Thoracic aorta (tissue), 2 donors: ENCODE measurements around the gene STAMBPL1. TPM values are rescaled to one million over a fixed set of nuclear protein-coding genes. Genes with fewer than 3 reads are reported as not detected.

ENCODE experiments used
- ATAC-seq: fragments of 150-250 bp; one replicate; pipeline ENCODE4 v1.8.0; 2017; ENCODE audit warnings: low read depth; ENCODE audit not compliant: insufficient number of reproducible peaks, low FRiP score
- DNase-seq: peaks from one replicate; pipeline ENCODE4 v3.0.0-alpha.2; 2020; ENCODE audit warnings: low spot score
- H3K27ac ChIP-seq, 2 donors: fragments of 200-600 bp; sonication (generic); 1 replicate in 1 of 2; 2 replicates in 1 of 2; pipeline ENCODE4 v1.5.1; 2016; ENCODE audit warnings: mild to moderate bottlenecking in 2 of 2, moderate library complexity in 2 of 2
- H3K27me3 ChIP-seq: fragments of 200-600 bp; sonication (generic); replicated peaks from 2 replicates; pipeline ENCODE4 v1.6.0; 2016; ENCODE audit warnings: mild to moderate bottlenecking; ENCODE audit not compliant: insufficient read depth
- H3K36me3 ChIP-seq: fragments of 200-600 bp; sonication (generic); one replicate; pipeline ENCODE4 v1.5.1; 2016
- H3K4me1 ChIP-seq, 2 donors: fragments of 200-600 bp; sonication (generic); 1 replicate in 1 of 2; 2 replicates in 1 of 2; pipeline versions ENCODE4 v1.5.1 to v1.6.0; 2016; ENCODE audit warnings: low read depth in 2 of 2, mild to moderate bottlenecking in 1 of 2; ENCODE audit not compliant: control insufficient read depth in 1 of 2
- H3K4me3 ChIP-seq: fragments of 200-600 bp; sonication (generic); 2 replicates; pipeline ENCODE4 v1.5.1; 2016; ENCODE audit warnings: mild to moderate bottlenecking
- H3K9me3 ChIP-seq: fragments of 200-600 bp; sonication (generic); 2 replicates; pipeline ENCODE4 v1.5.1; 2016
- total RNA-seq, 2 donors: library from RNA; depleted of rRNA; stranded (reverse); fragments of >200 nt; gene quantifications; one replicate each; pipeline versions ENCODE4 v1.1.0 to v1.2.3, GENCODE V29; 2016
- TF ChIP-seq, protein P1 (sequence below): fragments of 200-600 bp; sonication (generic); IDR thresholded peaks from one replicate; pipeline ENCODE4 v1.5.1; 2019; ENCODE audit warnings: antibody characterized with exemption

The STAMBPL1 gene
- total RNA-seq, 2 donors from 2014 or later = 2.2 to 10.0 TPM

DNA sequence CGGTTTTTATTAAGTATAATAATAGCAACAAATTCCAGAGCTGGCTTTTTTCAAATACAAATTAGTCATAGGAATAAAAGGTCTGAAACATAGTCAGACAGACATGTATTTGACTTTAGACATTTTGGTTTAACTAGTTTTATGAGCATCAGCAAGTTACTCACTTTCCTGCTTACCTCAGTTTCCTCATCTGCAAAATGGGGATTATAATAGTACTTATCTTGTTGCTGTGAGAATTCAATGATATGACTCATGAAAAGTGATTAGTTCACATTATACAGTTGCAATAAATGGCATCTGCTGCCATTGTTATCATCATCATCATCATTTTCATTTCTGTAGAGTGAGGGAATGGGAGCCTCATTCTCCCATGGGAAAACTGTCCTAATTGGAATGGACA is 39.0 kb downstream of the STAMBPL1 start:
- Histone ChIP-seq H3K9me3 (no peaks in the 10 kb centered on the region), H3K4me1 (peaks cover 6 to 10% of the 10 kb centered on the region in 2 donors), H3K36me3 (no peaks in the 10 kb centered on the region), H3K27me3 (no peaks in the 10 kb centered on the region), H3K4me3 (no peak overlapping the region), H3K27ac (no peak overlapping the region)
- ATAC-seq = no peak
- DNase-seq = no peak
- TF ChIP-seq, protein P1, sequence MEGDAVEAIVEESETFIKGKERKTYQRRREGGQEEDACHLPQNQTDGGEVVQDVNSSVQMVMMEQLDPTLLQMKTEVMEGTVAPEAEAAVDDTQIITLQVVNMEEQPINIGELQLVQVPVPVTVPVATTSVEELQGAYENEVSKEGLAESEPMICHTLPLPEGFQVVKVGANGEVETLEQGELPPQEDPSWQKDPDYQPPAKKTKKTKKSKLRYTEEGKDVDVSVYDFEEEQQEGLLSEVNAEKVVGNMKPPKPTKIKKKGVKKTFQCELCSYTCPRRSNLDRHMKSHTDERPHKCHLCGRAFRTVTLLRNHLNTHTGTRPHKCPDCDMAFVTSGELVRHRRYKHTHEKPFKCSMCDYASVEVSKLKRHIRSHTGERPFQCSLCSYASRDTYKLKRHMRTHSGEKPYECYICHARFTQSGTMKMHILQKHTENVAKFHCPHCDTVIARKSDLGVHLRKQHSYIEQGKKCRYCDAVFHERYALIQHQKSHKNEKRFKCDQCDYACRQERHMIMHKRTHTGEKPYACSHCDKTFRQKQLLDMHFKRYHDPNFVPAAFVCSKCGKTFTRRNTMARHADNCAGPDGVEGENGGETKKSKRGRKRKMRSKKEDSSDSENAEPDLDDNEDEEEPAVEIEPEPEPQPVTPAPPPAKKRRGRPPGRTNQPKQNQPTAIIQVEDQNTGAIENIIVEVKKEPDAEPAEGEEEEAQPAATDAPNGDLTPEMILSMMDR = no peak

DNA sequence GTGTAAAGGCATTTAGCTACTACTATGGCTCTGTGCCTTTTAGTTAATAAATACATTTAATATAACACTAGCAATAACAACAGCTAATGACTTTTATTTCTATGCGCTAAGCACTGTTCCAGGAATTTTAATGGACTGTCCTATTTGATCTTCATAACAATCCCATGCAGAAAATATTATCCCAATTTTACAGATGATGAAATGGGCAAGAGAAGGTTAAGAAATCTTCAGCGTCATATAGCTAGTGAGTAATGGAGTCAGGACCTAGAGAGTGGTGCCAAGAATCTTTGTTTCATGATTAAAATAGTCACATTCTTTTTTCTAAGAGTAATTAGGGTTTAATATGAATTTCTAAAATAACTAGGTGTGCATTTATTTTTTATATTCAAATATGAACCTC is 40.2 kb downstream of the STAMBPL1 start:
- DNase-seq (no peak), ATAC-seq (no peak)
- Histone ChIP-seq H3K36me3 (no peaks in the 10 kb centered on the region), H3K27ac (no peak overlapping the region), H3K4me3 (no peak overlapping the region), H3K9me3 (no peaks in the 10 kb centered on the region), H3K4me1 (peaks cover 6 to 10% of the 10 kb centered on the region in 2 donors), H3K27me3 (no peaks in the 10 kb centered on the region)
- TF ChIP-seq, protein P1 = no peak

DNA sequence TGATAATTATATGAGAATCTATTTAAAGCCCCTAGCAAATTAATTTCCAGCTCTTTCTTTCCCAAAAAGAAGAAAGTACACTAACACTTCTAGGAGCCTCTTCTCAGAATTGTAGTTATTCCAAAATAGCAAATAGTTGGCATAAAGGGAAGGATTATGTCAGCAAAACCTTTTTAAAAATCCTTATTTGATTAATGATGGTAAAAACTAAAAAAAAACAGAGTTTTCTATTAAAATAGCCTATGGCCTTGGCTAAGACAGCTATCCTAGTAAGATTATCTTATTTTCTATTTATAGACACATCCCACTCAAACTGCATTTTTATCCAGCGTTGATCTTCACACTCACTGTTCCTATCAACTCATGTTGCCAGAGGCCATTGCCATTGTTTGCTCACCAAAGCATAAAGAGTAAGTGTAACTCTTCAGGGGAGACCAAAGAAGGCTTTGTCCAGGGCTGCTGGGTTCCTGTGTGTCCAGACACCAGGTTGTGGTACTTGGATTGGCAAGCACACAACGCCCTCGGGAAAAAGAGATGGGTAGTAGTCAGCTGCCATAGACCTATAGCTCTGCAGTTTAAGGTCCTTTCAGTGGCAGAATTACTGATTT is 41.0 kb downstream of the STAMBPL1 start:
- TF ChIP-seq, protein P1 = no peak
- no peaks in the 10 kb centered on the region for H3K9me3 ChIP-seq
- no peak overlapping the region for H3K27ac ChIP-seq
- no peak overlapping the region for H3K4me3 ChIP-seq
- no peaks in the 10 kb centered on the region for H3K36me3 ChIP-seq
- H3K27me3 ChIP-seq = no peaks in the 10 kb centered on the region
- H3K4me1 ChIP-seq = peaks cover 6 to 10% of the 10 kb centered on the region in 2 donors
- DNase-seq = no peak
- no peak for ATAC-seq

DNA sequence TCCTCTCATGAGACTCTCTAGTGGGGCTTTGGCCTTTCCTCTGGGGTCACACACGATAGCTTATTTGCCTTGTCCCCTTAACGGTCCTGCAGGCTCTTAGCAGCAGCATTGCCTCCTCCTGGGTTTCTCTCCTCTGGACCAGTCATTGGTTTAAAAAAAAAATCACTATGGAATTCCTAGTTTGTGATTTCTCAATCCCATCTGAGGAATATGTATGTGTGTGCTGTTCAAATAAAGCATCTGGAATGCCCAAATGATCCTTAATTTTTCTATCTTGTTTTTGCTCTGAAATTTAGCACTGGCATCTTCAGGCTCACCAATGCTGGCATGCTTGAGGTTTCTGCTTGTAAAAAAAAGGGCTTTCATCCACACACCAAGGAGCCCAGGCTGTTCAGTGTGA is 42.0 kb downstream of the STAMBPL1 start:
- no peak overlapping the region for H3K27ac ChIP-seq
- ATAC-seq = no peak
- DNase-seq = no peak
- no peaks in the 10 kb centered on the region for H3K27me3 ChIP-seq
- no peaks in the 10 kb centered on the region for H3K36me3 ChIP-seq
- H3K9me3 ChIP-seq = no peaks in the 10 kb centered on the region
- H3K4me3 ChIP-seq = no peak overlapping the region
- peaks cover 6 to 10% of the 10 kb centered on the region in 2 donors for H3K4me1 ChIP-seq
- TF ChIP-seq, protein P1 = no peak

DNA sequence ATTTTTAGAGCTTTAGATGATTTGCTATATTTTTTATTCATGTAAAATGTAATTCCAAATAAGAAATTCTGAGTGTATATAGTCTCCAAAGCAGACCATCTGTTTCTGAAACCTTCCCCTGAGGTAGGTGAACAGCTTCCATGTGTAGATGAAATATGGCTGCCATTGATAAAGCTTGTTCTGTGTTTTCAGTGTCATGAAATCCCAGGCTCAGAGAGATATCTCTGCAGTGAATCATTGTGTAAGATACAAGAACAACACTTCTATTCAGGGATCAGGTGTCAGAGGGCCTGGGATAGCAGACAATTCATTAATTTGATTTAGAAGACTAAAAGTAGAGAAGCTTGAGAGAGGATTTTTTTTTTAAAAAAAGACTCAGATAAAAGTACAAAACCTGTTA is 43.5 kb downstream of the STAMBPL1 start:
- Histone ChIP-seq H3K9me3 (no peaks in the 10 kb centered on the region), H3K27me3 (no peaks in the 10 kb centered on the region), H3K36me3 (no peaks in the 10 kb centered on the region), H3K4me3 (no peak overlapping the region), H3K27ac (no peak overlapping the region), H3K4me1 (peaks cover 6 to 10% of the 10 kb centered on the region in 2 donors)
- ATAC-seq = no peak
- DNase-seq = no peak
- TF ChIP-seq, protein P1 = no peak
